Measurements from ENCODE around the gene CCNL2. TPM values are rescaled to one million over a fixed set of nuclear protein-coding genes. Genes with fewer than 3 reads are reported as not detected.

Gene CCNL2
- total and polyA plus RNA-seq, 2 experiments from 2014 or later: 230 to 301 TPM

DNA sequence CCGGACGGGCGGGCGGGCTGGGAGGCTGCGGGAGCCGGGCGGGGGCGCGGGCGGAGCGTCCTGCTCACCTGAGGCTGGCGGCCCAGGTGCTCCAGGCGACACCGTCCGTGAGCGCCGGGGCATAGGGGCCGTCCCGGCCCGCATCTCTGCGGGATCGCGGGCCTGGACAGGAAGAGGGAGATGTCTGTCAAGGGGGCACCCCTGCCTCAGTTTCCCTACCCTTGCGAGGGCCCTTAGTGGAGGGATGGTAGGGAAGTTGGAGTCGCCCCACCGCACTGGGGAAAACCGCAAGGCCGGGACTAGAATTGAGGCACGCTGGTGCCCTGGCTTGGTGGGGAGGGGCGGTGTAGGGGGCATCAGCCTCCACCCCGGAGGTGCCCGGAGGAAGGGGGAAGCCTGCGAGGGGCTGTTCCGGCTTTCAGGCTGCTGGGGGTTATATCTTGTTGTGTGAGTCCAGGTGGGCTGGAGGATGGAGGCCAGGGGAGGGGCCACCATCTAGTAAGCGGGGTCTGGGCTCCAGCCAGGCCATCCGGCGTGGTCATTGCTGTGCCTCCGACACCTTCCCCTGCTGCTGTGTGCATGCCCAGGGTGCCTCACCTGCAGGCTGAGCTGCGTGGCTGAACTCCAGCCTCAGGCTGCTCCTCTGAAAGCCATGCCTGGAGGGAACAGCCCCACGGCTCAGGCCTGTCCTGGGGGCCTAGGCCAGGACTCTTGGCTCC, 36.9 kb upstream of the CCNL2 start:
- Histone ChIP-seq H3K27ac (no peak overlapping the region), H3K36me3 (no peaks in the 10 kb centered on the region), H3K4me3 (peak overlapping the region; percentile 46), H3K9me3 (ENCODE audit: low read depth) (no peaks in the 10 kb centered on the region), H3K4me1 (ENCODE audit: low read depth) (peaks cover 47% of the 10 kb centered on the region), H3K27me3 (peaks cover 2% of the 10 kb centered on the region)
- no peak for DNase-seq (ENCODE audit: low read depth in 1 of 2, low spot score in 1 of 2)
- no peak for TF ChIP-seq CTCF (IDR thresholded peaks at IDR 0.05; ENCODE audit: low read depth, low read length)

- Histone ChIP-seq H3K4me3 (peak within 1 kb of the TSS; percentile 46), H3K27ac (peak within 1 kb of the TSS; percentile 79), H3K36me3 (no peaks in the 10 kb centered on the region), H3K4me1 (ENCODE audit: low read depth) (peaks cover 48% of the 10 kb centered on the region), H3K9me3 (ENCODE audit: low read depth) (no peaks in the 10 kb centered on the region), H3K27me3 (peaks cover 2% of the 10 kb centered on the region)
- peak; percentile 80 to 82 for DNase-seq (ENCODE audit: low read depth in 1 of 2, low spot score in 1 of 2)
- TF ChIP-seq CTCF (IDR thresholded peaks at IDR 0.05; ENCODE audit: low read depth, low read length): peak; percentile 6
Measured at GRCh38 chr1:1435106-1435903, 36.2 kb upstream of the CCNL2 start, which contains the start of gene VWA1. Gene VWA1, plus strand, starts transcription at chr1:1435690. Its CDS starts 59 bp downstream, at chr1:1435749.

- Histone ChIP-seq H3K27ac (peak overlapping the region; percentile 79), H3K27me3 (peaks cover 2% of the 10 kb centered on the region), H3K9me3 (ENCODE audit: low read depth) (no peaks in the 10 kb centered on the region), H3K36me3 (no peaks in the 10 kb centered on the region), H3K4me1 (ENCODE audit: low read depth) (peaks cover 50% of the 10 kb centered on the region), H3K4me3 (no peak overlapping the region)
- no peak for TF ChIP-seq CTCF (IDR thresholded peaks at IDR 0.05; ENCODE audit: low read depth, low read length)
- no peak for DNase-seq (ENCODE audit: low read depth in 1 of 2, low spot score in 1 of 2)
Measured at GRCh38 chr1:1434824-1435105, 35.6 kb upstream of the CCNL2 start.

DNA sequence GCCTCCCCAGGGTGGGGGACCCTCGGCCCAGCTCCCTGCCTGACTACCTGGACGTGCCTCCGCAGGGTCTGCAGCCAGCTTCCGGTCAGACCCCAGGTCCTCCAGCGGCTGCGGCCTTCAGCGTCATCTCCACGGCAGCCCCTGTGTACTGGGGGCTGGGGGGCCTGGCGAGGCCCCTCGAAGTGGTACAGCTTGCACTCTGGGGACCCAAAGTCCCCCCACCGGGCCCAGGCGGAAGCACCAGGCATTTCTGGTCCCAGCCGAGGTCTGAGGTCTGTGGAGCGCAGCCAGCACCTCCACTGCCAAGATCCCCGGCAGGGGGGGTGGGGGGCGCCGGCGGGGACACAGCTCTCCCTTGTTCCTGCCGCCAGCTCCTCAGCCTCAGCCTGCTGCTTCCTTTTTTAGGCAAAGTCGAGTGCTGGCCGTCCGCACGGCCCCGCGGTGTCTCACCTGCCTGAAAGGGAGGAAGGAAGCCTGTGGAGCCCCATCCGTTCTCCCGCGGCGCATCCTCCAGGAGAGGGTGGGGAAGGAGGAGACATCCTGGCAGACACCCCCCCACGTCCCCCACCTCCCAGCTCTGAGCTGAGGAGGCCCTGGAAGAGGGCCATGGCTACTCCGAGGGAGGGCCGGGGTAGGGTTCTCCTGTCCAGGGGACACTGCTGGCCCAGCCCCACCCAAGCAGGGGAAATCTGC, 35.1 kb upstream of the CCNL2 start:
- Histone ChIP-seq H3K4me1 (ENCODE audit: low read depth) (peaks cover 50% of the 10 kb centered on the region), H3K9me3 (ENCODE audit: low read depth) (no peaks in the 10 kb centered on the region), H3K4me3 (no peak overlapping the region), H3K27ac (peak overlapping the region; percentile 79), H3K36me3 (no peaks in the 10 kb centered on the region), H3K27me3 (peaks cover 2% of the 10 kb centered on the region)
- no peak for TF ChIP-seq CTCF (IDR thresholded peaks at IDR 0.05; ENCODE audit: low read depth, low read length)
- DNase-seq (ENCODE audit: low read depth in 1 of 2, low spot score in 1 of 2): peak; percentile 52 to 72

DNA sequence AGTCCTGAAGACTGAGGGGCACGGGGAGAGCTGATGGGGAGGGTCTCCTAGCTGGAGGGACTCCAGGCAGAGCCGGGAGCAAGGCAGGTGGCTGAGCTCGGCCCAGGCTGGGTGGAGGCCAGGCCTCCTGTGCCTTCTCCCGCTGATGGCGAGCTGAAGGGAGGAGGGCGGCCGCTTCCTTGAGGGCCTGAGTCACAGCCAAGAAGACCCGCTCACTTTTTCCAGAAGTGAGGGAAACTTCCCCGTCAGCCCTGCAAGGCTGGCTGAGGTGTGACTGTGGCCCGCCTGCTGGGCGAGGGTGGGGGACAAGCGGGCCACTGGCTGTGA, 34.6 kb upstream of the CCNL2 start:
- Histone ChIP-seq H3K36me3 (no peaks in the 10 kb centered on the region), H3K4me1 (ENCODE audit: low read depth) (peaks cover 50% of the 10 kb centered on the region), H3K27ac (peak overlapping the region; percentile 79), H3K4me3 (no peak overlapping the region), H3K9me3 (ENCODE audit: low read depth) (no peaks in the 10 kb centered on the region), H3K27me3 (peaks cover 2% of the 10 kb centered on the region)
- TF ChIP-seq CTCF (IDR thresholded peaks at IDR 0.05; ENCODE audit: low read depth, low read length): no peak
- peak in 1 of 2 donors; percentile 76 for DNase-seq (ENCODE audit: low read depth in 1 of 2, low spot score in 1 of 2)

Measured in cardiac muscle cell (in vitro differentiated cells and primary cell).